ENCODE results near the gene GSK3A. TPM values are rescaled to one million over a fixed set of nuclear protein-coding genes. Genes with fewer than 3 reads are reported as not detected.
"Not testable (repeated sequence)": the region's sequence is repeated elsewhere in the genome, so short reads cannot be mapped to it uniquely, and the experiment has no call there.

Gene GSK3A
- total and polyA plus RNA-seq, 2 donors (not counting 1 experiment from before 2014, with no cell fraction given), result 38.5 to 42.0 TPM

- DNase-seq, result no peak
- H3K27me3 Mint-ChIP-seq, result peaks cover 9% of the 10 kb centered on the region
- no peaks in the 10 kb centered on the region for H3K4me1 Mint-ChIP-seq
- Histone ChIP-seq H3K27me3 (replicated peaks in 1 of 4; ENCODE audit: control extremely low read depth in 1 of 4, control insufficient read depth in 3 of 4, insufficient read depth in 4 of 4, low read length in 3 of 4) (no peaks in the 10 kb centered on the region), H3K36me3 (replicated peaks in 1 of 2; ENCODE audit: control extremely low read depth in 1 of 2, control insufficient read depth in 1 of 2, extremely low read depth in 1 of 2, insufficient read depth in 2 of 2, low read length in 1 of 2) (no peaks in the 10 kb centered on the region), H3K79me2 (ENCODE audit: control insufficient read depth, insufficient read depth, low read length) (no peaks in the 10 kb centered on the region), H3K4me3 (ENCODE audit: control extremely low read depth in 1 of 5, extremely low read depth in 1 of 5, insufficient read depth in 1 of 5, low read depth in 2 of 5, low read length in 4 of 5) (no peak overlapping the region), H2AFZ (ENCODE audit: insufficient read depth, low read depth, low read length, poor library complexity, severe bottlenecking) (no peak overlapping the region), H3K9ac (ENCODE audit: low read length) (no peak overlapping the region), H3K27ac (ENCODE audit: low read length in 2 of 2) (no peak overlapping the region), H3K4me2 (replicated peaks; ENCODE audit: low read depth, low read length, poor library complexity, severe bottlenecking) (no peak overlapping the region), H3K4me1 (ENCODE audit: control insufficient read depth in 2 of 2, insufficient read depth in 2 of 2, low read length in 2 of 2) (no peaks in the 10 kb centered on the region), H4K20me1 (ENCODE audit: control insufficient read depth, insufficient read depth, low read length, poor library complexity, severe bottlenecking) (no peaks in the 10 kb centered on the region), H3K9me3 (ENCODE audit: control extremely low read depth in 1 of 3, control insufficient read depth in 2 of 3, insufficient read depth in 1 of 3, low read length in 2 of 3) (no peaks in the 10 kb centered on the region)
- ChIA-PET CTCF (no interaction called here), POLR2A (interaction anchor here (0.7 to 1.5 kb wide), 2 partner anchors 10 to 15 kb away, joined by 3 to 5 read pairs; no protein-coding TSS in a partner anchor)
- WGBS (ENCODE audit: insufficient coverage), result no CpG with 5 or more reads among the region's 3 CpGs
- no peak overlapping the region for H3K4me3 Mint-ChIP-seq
- H3K27ac Mint-ChIP-seq, result no peak overlapping the region
- ATAC-seq (ENCODE audit: low read depth), result no peak
- intact Hi-C loops (cut with micrococcal nuclease), result no loop called here
- TF ChIP-seq EZH2 (IDR thresholded peaks at IDR 0.05; ENCODE audit: borderline replicate concordance, insufficient read depth, low read depth, low read length, poor library complexity, severe bottlenecking) (no peak), CTCF (IDR thresholded peaks at IDR 0.05) (no peak)
- H3K9me3 Mint-ChIP-seq (ENCODE audit: insufficient read depth), result no peaks in the 10 kb centered on the region
Observed at GRCh38 chr19:42261763-42262162, 19.4 kb upstream of the GSK3A start.

GRCh38 chr19:42257842-42258241 lies 15.4 kb upstream of the GSK3A start:
- WGBS (ENCODE audit: insufficient coverage), result 100% methylated on average over 1 of the region's 3 CpGs
- Histone ChIP-seq H3K4me1 (ENCODE audit: control insufficient read depth in 2 of 2, insufficient read depth in 2 of 2, low read length in 2 of 2) (peaks cover 11 to 18% of the 10 kb centered on the region in 2 donors), H4K20me1 (ENCODE audit: control insufficient read depth, insufficient read depth, low read length, poor library complexity, severe bottlenecking) (peaks cover 10% of the 10 kb centered on the region), H3K79me2 (ENCODE audit: control insufficient read depth, insufficient read depth, low read length) (peaks cover 18% of the 10 kb centered on the region)
- H3K4me3 ChIP-seq (ENCODE audit: control extremely low read depth in 1 of 5, extremely low read depth in 1 of 5, insufficient read depth in 1 of 5, low read depth in 2 of 5, low read length in 4 of 5); H3K9me3 ChIP-seq (ENCODE audit: control extremely low read depth in 1 of 3, control insufficient read depth in 2 of 3, insufficient read depth in 1 of 3, low read length in 2 of 3); H3K27me3 Mint-ChIP-seq; DNase-seq; H3K9me3 Mint-ChIP-seq (ENCODE audit: insufficient read depth); H3K27ac Mint-ChIP-seq; H3K27me3 ChIP-seq (replicated peaks in 1 of 4; ENCODE audit: control extremely low read depth in 1 of 4, control insufficient read depth in 3 of 4, insufficient read depth in 4 of 4, low read length in 3 of 4); ATAC-seq (ENCODE audit: low read depth); H2AFZ ChIP-seq (ENCODE audit: insufficient read depth, low read depth, low read length, poor library complexity, severe bottlenecking); H3K4me2 ChIP-seq (replicated peaks; ENCODE audit: low read depth, low read length, poor library complexity, severe bottlenecking); H3K4me1 Mint-ChIP-seq; H3K27ac ChIP-seq (ENCODE audit: low read length in 2 of 2); intact Hi-C loops (cut with micrococcal nuclease); H3K4me3 Mint-ChIP-seq; H3K9ac ChIP-seq (ENCODE audit: low read length); H3K36me3 ChIP-seq (replicated peaks in 1 of 2; ENCODE audit: control extremely low read depth in 1 of 2, control insufficient read depth in 1 of 2, extremely low read depth in 1 of 2, insufficient read depth in 2 of 2, low read length in 1 of 2): not testable (repeated sequence)
- ChIA-PET POLR2A (interaction anchor here (0.7 to 1.0 kb wide), 4 partner anchors 11 to 45 kb away, joined by 4 to 6 read pairs (median 4); partner anchors contain the start of gene PAFAH1B3), CTCF (interaction anchor here (1.1 to 2.0 kb wide), 3 partner anchors 11 to 38 kb away, joined by 4 to 6 read pairs (median 4); no protein-coding TSS in a partner anchor)
